GM18499 (cell line): ENCODE measurements around the gene PARK7.

ENCODE experiments used
- ATAC-seq: cut with Tn5 transposase; IDR thresholded peaks from one replicate; pipeline ENCODE4 v1.9.1; 2021; ENCODE audit warnings: moderate number of reproducible peaks; ENCODE audit not compliant: insufficient read depth, unreplicated experiment

Gene PARK7

DNA sequence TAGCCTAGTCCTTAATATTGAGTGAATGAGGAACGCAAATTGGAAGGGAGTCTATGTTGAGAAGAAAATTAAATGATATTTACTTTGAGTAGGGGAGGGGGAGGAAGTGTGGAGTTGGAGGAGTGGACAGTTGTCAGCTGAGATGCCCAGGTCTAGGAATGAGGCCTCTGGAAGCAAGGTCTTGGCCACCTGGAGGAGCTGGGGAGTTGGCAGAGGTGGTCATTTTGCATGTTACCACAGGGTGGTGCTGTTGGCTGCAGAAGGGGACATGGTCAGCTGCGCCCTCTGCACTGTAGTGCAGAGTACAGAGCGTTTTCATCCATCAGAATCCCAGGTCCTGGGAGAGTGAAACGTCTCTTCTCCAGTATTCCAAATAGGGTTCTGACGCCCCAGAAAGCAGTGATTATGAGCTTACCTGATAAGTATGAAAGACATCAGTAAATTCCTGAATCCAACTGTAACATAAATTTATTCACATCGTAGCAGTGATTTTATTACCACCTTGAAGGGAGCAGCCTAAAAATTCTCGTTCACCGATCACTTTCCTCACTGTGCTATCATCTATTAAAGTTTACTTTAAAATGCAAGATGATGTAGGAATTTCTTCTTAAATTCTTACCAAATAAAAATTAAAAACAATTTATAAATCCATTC lies 13.8 kb downstream of the PARK7 start:
- ATAC-seq: no peak

DNA sequence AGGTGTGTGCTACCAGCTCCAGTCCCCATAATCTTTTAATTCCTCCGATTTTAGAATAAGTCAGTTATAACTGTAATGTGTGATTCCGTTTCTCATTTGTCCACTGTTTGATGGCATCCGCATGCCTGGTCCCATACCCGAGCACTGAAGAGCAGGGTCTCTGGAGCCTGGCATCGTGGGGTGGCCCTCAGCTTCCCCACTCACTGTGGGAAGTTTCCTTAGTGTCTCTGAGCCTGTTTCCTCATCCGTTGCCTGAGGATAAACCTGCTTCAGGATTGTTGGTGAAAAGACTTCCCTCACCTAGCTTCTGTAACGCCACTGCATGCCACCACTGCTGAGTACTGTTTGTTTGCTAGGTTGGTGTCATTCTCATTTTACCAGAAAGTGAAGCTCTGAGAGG lies 19.5 kb downstream of the PARK7 start:
- ATAC-seq: no peak

DNA sequence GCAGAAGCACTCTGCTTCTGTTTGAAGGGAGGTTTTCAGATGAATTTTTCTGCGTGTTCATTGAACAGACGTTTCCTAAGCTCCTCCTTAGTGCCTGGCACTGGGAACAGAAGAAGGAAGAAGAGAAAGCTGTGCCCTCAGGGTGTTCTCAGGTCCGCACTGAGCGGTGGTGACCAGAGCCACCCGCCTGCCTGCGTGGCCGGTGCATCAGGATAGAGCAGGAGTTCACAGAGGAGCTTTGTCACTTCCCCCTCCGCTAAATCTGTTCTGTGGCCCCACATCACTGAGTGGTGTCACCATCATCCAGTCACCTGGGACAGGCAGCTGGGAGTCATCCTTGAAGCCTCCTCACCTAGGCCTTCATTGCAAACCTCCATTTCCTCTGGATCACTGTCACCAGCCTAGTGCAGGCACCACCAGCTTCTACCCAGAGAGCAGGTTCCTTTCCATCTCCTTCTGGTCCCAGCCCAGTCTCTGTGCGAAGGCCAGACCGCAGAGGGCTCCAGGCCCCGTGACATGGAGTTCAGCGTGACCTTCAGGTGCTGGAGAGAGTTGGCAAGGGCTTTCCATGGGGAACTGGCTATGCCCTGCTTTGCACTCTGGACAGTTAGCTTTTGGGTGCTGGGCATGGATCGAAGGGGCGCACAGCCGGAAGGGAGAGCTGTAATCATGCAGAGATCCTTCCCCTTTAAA lies 21.7 kb downstream of the PARK7 start:
- no peak for ATAC-seq

DNA sequence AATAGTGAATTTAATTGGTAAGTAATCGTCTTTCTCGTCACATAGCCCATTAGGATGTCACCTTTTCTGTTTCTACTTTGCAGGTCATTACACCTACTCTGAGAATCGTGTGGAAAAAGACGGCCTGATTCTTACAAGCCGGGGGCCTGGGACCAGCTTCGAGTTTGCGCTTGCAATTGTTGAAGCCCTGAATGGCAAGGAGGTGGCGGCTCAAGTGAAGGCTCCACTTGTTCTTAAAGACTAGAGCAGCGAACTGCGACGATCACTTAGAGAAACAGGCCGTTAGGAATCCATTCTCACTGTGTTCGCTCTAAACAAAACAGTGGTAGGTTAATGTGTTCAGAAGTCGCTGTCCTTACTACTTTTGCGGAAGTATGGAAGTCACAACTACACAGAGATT lies 23.3 kb downstream of the PARK7 start:
- ATAC-seq: no peak

DNA sequence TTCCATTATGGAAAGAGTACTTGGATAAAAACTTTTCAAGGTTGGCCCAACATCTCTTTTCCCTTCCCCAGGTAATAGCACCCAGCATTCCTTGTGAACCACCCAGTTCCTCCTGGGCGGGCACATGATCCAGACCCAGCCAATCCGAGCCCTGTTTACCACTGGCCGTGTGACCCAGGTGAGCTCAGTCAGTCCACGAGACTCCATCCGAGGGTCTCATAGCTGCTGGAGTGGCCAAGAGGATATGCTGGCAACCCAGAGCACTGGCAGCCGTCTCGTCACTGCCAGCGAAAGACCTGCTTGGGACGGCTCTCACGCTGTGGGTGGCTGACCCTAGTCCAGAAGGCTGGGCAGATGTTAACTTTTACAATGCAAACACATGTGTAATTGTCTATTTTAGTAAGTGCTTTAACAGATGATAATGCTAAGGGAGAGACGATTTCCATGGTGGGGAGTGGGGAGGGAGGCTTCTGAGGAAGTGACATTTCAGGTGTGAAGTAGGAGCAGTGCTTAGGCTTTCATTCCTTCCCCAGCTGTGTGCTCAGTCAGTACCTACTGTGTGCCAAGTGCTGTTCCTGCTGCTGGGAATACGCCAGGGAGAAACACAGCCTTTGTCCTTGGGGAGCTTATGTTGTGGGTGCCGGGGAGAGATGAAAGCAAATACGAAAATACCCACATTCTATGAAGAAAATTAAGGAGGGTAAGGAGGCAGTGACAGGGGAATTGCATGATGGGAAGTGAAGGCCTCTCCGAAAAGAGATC lies 24.5 kb downstream of the PARK7 start:
- no peak for ATAC-seq

DNA sequence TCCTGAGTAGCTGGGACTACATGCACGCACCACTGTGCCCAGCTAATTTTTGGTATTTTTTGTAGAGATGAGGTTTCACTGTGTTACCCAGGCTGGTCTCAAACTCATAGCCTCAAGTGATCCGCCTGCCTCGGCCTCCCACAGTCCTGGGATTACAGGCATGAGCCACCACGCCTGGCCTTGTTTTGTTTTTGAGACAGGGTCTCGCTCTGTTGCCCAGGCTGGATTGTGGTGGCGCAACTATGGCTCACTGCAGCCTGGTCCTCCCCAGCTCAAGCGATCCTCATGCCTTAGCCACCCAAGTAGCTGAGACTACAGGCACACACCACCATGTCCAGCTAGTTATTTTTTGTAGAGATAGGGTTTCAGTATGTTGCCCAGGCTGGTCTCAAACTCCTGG lies 26.0 kb downstream of the PARK7 start:
- ATAC-seq: no peak

DNA sequence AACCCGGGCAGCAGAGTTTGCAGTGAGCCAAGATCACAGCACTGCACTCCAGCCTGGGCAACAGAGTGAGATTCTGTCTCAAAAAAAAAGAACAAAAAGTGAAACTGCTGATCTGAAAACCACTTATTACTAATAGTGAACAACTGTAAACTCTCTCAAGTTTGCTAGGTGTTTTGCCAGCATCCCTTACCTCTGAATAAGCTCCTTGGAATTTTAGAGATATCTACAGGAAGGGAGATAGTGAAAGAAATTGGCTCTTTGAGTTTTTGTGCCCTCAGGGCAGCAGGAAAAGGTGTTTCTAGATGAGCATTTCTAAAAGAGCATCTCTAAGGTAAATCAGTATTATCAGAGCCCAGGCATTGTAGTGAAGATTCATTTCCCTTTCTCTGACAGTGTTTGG lies 27.1 kb downstream of the PARK7 start:
- no peak for ATAC-seq

DNA sequence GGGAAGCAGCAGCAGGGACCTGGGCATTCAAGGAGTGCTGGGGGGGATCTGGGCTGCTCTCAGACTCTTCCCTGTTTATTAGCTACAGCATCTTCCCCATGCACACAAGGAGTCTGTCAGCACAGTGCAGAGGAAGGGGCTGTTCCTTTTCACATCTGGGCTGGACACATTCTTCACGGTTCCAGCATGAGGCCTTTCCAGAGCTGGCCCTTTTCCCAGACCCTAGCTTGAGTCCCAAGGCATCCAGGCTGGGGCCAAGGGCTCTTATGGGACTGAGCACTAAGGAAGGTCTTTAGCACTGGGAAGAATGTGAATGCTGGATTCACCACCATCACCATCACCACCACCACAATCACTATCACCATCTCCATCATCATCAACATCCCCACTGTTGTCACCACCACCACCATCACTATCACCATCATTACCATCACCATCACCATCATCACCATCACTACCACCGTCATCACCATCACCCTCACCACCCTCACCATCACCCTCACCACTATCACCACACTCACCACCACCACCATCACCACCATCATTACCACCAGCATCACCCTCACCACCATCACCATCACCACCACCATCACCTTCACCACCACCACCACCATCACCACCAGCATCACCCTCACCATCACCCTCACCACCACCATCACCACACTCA lies 28.4 kb downstream of the PARK7 start:
- ATAC-seq: no peak

DNA sequence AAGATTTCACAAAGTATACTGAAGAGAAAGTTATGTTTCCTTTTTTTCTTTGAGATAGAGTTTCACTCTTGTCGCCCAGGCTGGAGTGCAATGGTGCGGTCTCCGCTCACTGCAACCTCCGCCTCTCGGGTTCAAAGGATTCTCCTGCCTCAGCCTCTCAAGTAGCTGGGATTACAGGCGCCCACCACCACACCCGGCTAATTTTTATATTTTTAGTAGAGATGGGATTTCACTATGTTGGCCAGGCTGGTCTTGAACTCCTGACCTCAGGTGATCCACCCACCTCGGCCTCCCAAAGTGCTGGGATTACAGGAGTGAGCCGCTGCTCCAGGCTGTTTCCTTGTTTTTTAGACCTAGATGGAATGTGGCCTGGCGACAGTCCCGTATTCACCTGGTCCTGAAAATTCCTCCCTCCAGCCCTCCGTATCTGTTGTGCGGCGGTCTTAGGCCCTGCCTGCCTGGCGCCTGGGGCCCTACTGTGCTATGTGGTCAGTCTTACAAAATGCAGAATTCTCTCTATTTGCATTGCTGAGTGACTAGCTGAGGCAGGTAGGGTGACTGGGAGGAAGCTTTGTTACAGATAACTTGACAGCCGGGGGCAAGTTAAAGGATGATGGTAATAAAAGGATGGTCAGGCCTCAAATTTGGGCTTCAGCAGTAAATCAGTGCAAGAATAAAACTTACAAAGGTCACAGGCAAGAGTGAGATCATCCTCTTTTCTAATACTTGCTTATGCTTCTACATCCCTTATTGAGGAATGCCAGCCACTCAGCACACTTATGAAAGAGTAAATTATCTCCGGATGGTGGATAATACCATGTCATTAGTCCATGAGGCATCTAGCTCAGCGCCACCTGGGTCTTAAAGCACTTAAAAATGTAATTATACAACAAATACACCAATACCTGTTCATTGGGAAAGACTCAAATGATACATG lies 30.3 kb downstream of the PARK7 start:
- no peak for ATAC-seq

DNA sequence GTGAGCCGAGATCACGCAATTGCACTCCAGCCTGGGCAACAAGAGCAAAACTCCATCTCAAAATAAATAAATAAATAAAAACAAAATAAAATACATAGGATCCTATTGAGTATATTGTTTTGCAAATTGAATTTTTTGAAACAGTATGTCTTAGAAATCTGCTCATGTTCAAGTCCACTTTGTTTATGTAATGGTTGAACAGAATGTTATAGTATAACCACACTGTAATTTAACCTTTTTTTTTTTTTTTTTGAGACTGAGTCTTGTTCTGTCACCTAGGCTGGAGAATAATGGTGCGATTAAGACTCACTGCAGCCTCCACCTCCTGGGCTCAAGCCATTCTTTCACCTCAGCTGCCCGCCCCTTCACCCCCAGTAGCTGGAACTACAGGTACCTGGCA lies 31.4 kb downstream of the PARK7 start:
- ATAC-seq: no peak

DNA sequence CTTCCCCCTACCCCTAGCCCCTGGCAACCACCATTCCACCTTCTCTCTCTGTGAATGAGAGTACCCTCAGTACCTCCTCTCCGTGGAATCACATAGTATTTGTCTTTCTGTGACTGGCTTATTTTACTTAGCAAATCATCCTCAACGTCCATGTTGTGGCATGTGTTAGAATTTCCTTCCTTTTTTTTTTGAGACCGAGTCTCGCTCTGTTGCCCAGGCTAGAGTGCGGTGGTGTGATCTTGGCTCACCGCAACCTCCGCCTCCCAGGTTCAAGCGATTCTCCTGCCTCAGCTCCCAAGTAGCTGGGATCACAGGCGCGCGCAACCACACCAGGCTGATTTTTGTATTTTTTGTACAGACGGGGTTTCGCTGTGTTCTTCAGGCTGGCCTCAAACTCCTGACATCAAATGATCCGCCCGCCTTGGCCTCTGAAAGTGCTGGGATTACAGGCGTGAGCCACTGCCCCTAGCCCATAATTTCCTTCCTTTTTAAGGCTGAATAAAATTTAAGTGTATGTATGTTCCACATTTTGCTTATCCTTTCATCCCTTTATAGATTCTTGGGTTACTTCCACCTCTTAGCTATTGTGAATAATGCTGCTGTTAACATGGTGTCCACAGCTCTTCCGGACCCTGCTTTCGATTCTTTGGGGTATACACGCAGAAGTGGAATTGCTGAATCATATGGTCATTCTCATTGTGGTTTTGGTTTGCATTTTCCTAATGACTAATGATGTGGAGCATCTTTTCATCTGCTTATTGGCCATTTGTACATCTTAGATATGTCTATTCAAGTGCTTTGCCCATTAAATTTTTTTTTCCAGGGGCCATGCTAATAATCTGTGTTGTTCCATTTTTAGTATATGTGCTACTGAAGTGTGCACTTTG lies 32.3 kb downstream of the PARK7 start:
- no peak for ATAC-seq

DNA sequence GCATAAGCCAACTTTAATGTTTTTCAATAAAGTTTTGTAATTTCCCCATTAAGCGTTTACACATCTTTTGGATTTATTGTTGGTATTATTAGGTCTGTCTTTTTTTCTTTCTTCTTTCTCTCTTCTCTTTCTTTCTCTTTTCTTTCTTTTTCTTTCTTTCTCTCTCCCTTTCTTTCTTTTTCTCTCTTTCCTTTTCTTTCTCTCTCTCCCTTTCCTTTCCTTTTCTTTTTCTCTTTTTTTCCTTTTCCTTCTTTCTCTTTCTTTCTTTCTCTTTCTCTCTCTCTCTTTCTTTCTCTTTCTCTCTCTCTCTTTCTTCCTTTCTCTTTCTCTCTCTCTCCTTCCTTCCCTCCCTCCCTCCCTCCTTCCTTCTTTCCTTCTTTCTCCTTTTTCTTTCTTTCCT lies 33.3 kb downstream of the PARK7 start:
- ATAC-seq: no peak

DNA sequence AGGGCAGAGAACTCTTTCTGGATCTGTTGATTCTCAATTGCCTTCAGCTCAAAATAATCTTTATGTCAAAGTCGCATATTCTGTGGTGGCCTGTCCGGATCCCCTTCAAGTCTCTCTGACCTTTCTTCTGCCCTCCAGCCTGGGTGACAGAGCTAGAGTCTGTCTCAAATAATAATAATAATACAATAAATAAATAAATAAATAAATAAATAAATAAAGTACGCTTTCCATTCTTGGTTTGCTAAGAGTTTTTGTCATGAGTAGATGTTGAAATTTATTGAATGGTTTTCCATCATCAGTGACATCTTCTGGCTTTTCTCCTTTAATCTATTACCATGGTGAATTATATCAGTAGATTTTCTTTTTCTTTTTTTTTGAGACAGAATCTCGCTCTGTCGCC lies 33.9 kb downstream of the PARK7 start:
- ATAC-seq: no peak

DNA sequence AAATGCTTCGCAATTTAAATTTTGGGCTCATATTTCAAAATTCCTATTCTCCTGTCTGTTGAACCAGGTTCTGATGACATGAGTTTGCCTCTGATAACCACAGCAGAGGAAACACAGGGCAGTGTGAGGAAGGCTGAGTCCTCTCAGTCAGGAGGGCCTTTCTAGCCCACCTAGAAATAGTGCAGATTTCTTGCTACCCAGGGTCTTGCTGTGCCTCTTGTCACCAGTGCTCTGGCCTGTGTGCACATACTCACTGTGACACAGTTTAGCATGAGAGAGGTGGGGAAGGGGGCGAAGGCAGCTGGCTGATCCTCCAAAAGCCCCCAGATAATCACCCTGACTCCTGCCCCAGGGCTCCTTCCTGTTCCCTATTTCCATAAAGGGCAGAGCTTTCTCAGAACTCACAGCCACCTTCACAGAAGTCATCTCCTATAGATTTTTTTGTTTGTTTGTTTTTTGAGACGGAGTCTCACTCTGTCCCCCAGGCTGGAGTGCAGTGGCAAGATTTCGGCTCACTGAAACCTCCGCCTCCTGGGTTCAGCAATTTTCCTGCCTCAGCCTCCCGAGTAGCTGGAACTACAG lies 40.9 kb downstream of the PARK7 start:
- no peak for ATAC-seq

DNA sequence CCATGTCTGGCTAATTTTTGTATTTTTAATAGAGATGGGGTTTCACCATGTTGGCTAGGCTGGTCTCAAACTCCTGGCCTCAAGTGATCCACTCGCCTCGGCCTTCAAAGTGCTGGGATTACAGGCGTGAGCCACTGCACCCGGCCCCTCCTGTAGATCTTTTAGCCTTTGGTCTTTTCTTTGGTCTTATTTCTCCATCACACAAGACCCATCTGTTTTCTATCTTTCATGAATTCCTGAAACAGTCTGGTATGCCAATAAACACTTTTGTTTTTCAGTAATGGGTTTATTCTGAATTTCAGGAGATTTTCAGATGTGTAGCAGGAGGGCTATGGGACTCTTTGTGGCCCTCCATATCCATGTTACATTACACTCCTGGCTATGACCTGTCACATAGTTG lies 41.4 kb downstream of the PARK7 start:
- no peak for ATAC-seq

DNA sequence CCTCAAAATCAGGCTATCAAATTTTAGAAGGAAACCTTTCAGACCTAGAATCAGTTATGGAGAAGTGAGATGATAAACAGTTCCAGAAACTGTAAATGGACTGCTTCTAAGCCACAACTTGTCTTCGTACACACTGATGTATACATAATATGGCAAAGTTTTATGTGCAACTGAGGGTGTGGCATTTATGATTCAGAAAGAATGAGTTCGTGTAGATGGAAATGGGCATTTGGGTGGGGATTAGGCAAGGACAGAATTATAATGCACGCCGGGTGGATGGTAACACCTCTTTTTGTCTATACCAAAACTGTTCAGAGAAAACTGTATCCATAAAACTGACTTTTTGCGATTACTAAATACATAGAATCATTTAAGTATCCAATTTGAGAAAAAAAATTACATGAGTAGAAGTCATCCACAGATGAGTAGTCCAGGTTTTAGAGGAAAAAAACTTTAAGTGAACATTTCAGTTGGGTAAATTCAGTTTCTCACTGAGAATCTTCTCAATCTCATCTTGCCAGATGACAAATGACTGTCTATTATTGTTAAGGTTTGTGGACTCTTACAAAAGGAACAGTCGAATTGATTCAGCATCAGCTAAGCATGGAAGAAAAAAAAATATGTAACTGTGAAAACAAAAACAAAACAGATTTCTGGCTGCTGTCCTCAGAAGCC lies 42.1 kb downstream of the PARK7 start:
- ATAC-seq: no peak

DNA sequence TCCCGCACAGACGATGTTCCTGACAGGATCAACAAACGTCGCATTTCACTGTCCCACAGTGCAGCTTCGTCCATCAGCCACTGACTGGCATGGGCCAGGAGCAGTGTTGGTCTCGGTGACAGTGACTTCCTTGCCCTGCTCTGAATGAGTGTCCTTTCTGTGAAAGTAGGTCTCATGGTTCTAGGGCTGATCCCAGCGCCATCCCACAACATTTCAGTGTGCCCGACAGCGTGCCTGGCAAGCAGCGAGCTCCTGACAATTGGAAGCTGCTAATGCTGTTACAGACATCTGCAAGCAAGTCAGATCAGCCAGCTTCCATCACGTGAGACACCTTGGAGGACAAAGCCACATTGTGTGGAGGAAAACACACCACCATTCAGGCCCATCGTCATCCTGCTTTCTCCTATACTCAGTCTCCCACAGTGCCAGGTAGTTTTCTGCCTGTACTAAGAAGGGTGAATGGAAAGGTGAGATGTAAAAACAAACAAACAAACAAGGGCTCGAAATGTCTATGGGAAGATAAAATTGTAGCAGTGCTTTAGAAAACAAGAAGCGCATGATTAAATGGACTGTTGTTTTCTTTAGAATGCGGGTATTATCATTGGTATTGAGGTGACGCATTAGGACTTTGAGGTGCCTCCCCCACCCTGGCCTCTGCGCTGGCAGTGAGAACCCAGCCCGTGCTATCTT lies 42.7 kb downstream of the PARK7 start:
- no peak for ATAC-seq
